Loucy (cell line): Measurements from ENCODE around the gene AHNAK2.

Experiments used
- H2AFZ ChIP-seq: fragments of 200-600 bp; sonication (generic); 2 replicates; pipeline ENCODE4 v1.6.0; 2016; ENCODE audit warnings: antibody characterized with exemption, mild to moderate bottlenecking, low read length, moderate library complexity
- H3F3A ChIP-seq: fragments of 200-600 bp; 2 replicates; pipeline ENCODE4 v1.6.0; 2016; ENCODE audit warnings: antibody characterized with exemption, low read depth, mild to moderate bottlenecking
- H3K27me3 ChIP-seq: fragments of 200-600 bp; sonication (generic); 2 replicates; pipeline ENCODE4 v1.6.1; 2014; ENCODE audit warnings: low read length, mild to moderate bottlenecking; ENCODE audit not compliant: insufficient read depth, poor library complexity, severe bottlenecking
- H3K36me3 ChIP-seq: fragments of 200-600 bp; sonication (generic); 2 replicates; pipeline ENCODE4 v1.6.1; 2016; ENCODE audit warnings: low read length; ENCODE audit not compliant: insufficient read depth
- H3K4me1 ChIP-seq: fragments of 200-600 bp; sonication (generic); 2 replicates; pipeline ENCODE4 v1.5.1; 2014; ENCODE audit warnings: low read length, mild to moderate bottlenecking; ENCODE audit not compliant: insufficient read depth, poor library complexity, severe bottlenecking
- H3K4me2 ChIP-seq: fragments of 200-600 bp; sonication (generic); 2 replicates; pipeline ENCODE4 v1.6.0; 2014; ENCODE audit warnings: antibody characterized with exemption, low read length, low read depth, mild to moderate bottlenecking; ENCODE audit not compliant: poor library complexity, severe bottlenecking
- H3K4me3 ChIP-seq: fragments of 200-600 bp; sonication (generic); 2 replicates; pipeline ENCODE4 v1.5.1; 2014; ENCODE audit warnings: low read length, mild to moderate bottlenecking, mixed read lengths; ENCODE audit not compliant: poor library complexity, severe bottlenecking
- H3K79me2 ChIP-seq: fragments of 200-600 bp; sonication (generic); 2 replicates; pipeline ENCODE4 v1.6.1; 2014; ENCODE audit warnings: low read length; ENCODE audit not compliant: insufficient read depth
- H3K9ac ChIP-seq: fragments of 200-600 bp; sonication (generic); 2 replicates; pipeline ENCODE4 v1.6.0; 2014; ENCODE audit warnings: mild to moderate bottlenecking, low read depth, low read length, moderate library complexity; ENCODE audit not compliant: poor library complexity, severe bottlenecking
- H3K9me2 ChIP-seq: fragments of 200-600 bp; sonication (generic); replicated peaks from 2 replicates; pipeline ENCODE4 v1.6.1; 2016; ENCODE audit warnings: low read depth, low read length, mixed read lengths
- H3K9me3 ChIP-seq: fragments of 200-600 bp; sonication (generic); 2 replicates; pipeline ENCODE4 v1.6.1; 2014; ENCODE audit warnings: mild to moderate bottlenecking, antibody characterized with exemption, low read length, low read depth; ENCODE audit not compliant: insufficient read depth
- H4K20me1 ChIP-seq: fragments of 200-600 bp; sonication (generic); 2 replicates; pipeline ENCODE4 v1.6.0; 2014; ENCODE audit warnings: antibody characterized with exemption, low read length, mild to moderate bottlenecking; ENCODE audit not compliant: insufficient read depth, poor library complexity, severe bottlenecking
- CTCF ChIP-seq: fragments of 200-600 bp; sonication (generic); conservative IDR thresholded peaks from 2 replicates; pipeline ENCODE4 v1.5.1; 2014; ENCODE audit warnings: mild to moderate bottlenecking, antibody characterized with exemption, low read length
- EZH2phosphoT487 ChIP-seq: fragments of 200-600 bp; IDR thresholded peaks from 2 replicates; pipeline ENCODE4 v1.6.1; 2018; ENCODE audit warnings: antibody characterized with exemption, mild to moderate bottlenecking, moderate library complexity, borderline replicate concordance

Gene AHNAK2

GRCh38 chr14:104903990-104904389 lies 74.2 kb downstream of the AHNAK2 start:
- Histone ChIP-seq H3K9ac (no peak overlapping the region), H3K27me3 (no peaks in the 10 kb centered on the region), H3K79me2 (no peaks in the 10 kb centered on the region), H3K9me2 (no peaks in the 10 kb centered on the region), H3K9me3 (no peaks in the 10 kb centered on the region), H3K36me3 (no peaks in the 10 kb centered on the region), H3F3A (no peaks in the 10 kb centered on the region), H4K20me1 (no peaks in the 10 kb centered on the region), H2AFZ (no peak overlapping the region), H3K4me2 (no peak overlapping the region), H3K4me3 (no peak overlapping the region), H3K4me1 (no peaks in the 10 kb centered on the region)
- TF ChIP-seq EZH2phosphoT487 (no peak), CTCF (no peak)

GRCh38 chr14:104900639-104901512 lies 77.3 kb downstream of the AHNAK2 start:
- TF ChIP-seq EZH2phosphoT487 (no peak), CTCF (no peak)
- no peak overlapping the region for H2AFZ ChIP-seq
- no peak overlapping the region for H3K9ac ChIP-seq
- H3K4me2 ChIP-seq, result no peak overlapping the region
- H3K4me3 ChIP-seq, result no peak overlapping the region
- H3K9me3 ChIP-seq, result no peaks in the 10 kb centered on the region
- H3K36me3 ChIP-seq, result no peaks in the 10 kb centered on the region
- H3F3A ChIP-seq, result no peaks in the 10 kb centered on the region
- H3K9me2 ChIP-seq, result no peaks in the 10 kb centered on the region
- H3K79me2 ChIP-seq, result no peaks in the 10 kb centered on the region
- H3K4me1 ChIP-seq, result no peaks in the 10 kb centered on the region
- H3K27me3 ChIP-seq, result no peaks in the 10 kb centered on the region
- no peaks in the 10 kb centered on the region for H4K20me1 ChIP-seq

- Histone ChIP-seq H2AFZ (no peak overlapping the region), H3K4me3 (no peak overlapping the region), H3K4me1 (no peaks in the 10 kb centered on the region)
Measured at GRCh38 chr14:104899781-104900180, 78.4 kb downstream of the AHNAK2 start.

More at GRCh38 chr14:104899781-104900180, 78.4 kb downstream of the AHNAK2 start:
- H3F3A ChIP-seq, result no peaks in the 10 kb centered on the region
- no peak overlapping the region for H3K4me2 ChIP-seq
- no peaks in the 10 kb centered on the region for H3K9me3 ChIP-seq
- H3K79me2 ChIP-seq, result no peaks in the 10 kb centered on the region
- no peak for TF ChIP-seq EZH2phosphoT487
- no peak for TF ChIP-seq CTCF
- H3K9me2 ChIP-seq, result no peaks in the 10 kb centered on the region
- no peaks in the 10 kb centered on the region for H3K27me3 ChIP-seq
- no peaks in the 10 kb centered on the region for H3K36me3 ChIP-seq
- H3K9ac ChIP-seq, result no peak overlapping the region
- no peaks in the 10 kb centered on the region for H4K20me1 ChIP-seq
